HFF-Myc (cell line): ENCODE data around the gene ETS2.
A peak's percentile ranks its signal among the peaks of the same experiment; 100 is the strongest.

Experiments used
- DNase-seq: peaks from one replicate; pipeline ENCODE4 v3.0.0-alpha.2; 2011; ENCODE audit warnings: low read depth; ENCODE audit errors: extremely low read depth
- H3K4me3 ChIP-seq: replicated peaks from 2 replicates; pipeline ENCODE4 v1.5.1; 2011; ENCODE audit warnings: low read depth, mild to moderate bottlenecking, control low read depth, low read length
- TF ChIP-seq, protein P1 (sequence below): IDR thresholded peaks from 2 replicates; pipeline ENCODE4 v1.5.1; 2012; ENCODE audit warnings: mild to moderate bottlenecking, low read depth, low read length, control low read depth; ENCODE audit errors: missing control alignments

ETS2 gene

DNA sequence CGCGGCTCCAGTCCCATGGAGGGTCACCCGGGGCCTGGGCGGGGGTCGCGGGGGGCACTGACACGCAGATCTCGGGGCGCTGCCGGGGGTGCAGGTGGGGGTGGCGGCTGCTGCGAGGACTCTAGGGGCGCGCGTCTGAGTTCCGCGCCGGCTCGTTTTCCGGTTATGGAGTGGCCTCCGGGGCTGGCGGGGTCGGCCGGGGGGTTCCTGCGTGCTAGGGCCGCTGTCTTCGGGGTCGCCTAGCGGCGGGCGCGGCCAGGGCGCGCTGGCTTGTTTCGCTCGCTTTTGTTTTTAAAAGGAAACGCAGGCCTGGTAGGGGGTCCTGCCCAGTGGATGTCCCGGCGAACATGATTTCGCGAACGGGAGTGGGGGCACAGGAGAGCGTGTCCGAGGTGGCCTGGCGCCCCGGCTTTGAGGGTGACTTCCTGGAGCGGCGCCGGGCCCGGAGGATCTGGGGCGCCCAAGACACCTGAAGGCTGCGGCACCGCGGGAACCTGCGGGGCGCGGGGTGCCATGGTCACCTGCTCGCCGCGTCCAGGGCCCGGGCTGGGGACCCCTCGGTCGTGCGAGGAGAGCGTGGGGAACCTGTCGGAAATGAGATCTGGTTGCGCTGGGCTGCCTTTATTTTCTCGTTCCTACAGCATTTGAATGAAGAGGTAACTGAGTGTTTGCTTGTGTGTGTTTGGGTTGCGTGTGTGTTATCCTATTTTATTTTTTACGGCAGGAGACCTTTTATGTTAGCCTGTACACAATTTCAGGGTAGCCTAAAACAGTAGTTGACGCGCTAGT lies 618 bp downstream of the ETS2 start:
- no peak for DNase-seq
- peak overlapping the region; percentile 88 for H3K4me3 ChIP-seq
- TF ChIP-seq, protein P1, sequence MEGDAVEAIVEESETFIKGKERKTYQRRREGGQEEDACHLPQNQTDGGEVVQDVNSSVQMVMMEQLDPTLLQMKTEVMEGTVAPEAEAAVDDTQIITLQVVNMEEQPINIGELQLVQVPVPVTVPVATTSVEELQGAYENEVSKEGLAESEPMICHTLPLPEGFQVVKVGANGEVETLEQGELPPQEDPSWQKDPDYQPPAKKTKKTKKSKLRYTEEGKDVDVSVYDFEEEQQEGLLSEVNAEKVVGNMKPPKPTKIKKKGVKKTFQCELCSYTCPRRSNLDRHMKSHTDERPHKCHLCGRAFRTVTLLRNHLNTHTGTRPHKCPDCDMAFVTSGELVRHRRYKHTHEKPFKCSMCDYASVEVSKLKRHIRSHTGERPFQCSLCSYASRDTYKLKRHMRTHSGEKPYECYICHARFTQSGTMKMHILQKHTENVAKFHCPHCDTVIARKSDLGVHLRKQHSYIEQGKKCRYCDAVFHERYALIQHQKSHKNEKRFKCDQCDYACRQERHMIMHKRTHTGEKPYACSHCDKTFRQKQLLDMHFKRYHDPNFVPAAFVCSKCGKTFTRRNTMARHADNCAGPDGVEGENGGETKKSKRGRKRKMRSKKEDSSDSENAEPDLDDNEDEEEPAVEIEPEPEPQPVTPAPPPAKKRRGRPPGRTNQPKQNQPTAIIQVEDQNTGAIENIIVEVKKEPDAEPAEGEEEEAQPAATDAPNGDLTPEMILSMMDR = no peak

DNA sequence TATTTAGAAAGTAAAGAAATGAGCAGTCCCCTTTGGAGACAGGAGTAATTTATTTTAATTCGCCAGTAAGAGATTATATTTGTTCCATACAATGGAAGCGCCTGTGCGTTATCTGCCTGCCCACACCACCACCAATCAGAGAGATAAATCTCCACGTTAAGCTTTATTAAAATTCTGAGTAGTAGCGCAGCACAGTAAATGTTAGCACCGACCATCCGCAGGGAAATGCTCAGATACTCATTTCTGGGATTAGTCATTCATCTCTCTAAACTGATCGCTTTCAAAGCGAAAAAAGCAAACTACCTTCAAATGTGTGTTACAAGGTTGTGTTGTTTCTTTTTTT lies 1.2 kb downstream of the ETS2 start:
- DNase-seq = no peak
- TF ChIP-seq, protein P1 = no peak
- peak overlapping the region; percentile 88 for H3K4me3 ChIP-seq

DNA sequence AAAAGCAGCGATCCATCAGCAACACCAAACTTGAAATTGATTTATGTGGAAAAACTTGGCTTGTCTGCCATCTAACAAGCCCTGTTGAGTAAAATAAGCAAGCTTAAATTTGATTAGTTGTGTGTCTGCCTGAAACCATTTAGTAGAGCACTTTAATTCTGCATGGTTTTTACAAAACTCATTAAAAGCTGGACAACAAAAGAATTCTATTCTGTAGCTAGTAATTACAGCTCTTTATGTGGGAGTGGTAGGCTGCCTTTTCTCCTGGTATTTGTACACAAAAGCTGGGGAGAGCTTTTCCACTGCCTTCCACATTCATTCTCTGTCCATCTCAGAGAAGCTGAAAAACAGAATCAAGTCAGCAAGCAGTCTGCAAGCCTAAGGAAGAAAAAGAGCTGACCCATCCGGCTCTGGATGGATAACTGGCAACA lies 1.7 kb downstream of the ETS2 start:
- DNase-seq = no peak
- H3K4me3 ChIP-seq = peak overlapping the region; percentile 88
- TF ChIP-seq, protein P1 = no peak

DNA sequence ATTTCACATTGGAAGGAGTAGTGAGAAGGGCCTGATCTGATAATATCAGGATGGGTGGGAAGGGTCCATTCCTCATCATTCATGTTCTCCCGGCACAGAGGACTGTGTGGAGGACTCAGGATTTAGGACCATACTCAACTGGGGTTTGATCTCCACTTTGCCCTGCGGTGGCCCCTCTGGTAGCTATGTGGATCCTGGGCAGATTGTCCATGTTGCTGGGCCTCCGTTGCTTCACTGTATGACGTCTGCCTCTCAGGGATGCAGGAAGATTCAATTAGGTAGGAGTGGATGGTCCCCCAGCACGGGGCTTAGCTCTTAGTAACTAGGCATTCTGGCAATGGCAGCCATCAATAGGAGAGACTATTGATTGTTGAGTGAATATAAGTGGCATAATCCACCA lies 2.3 kb downstream of the ETS2 start:
- H3K4me3 ChIP-seq = peak overlapping the region; percentile 88
- DNase-seq = no peak
- TF ChIP-seq, protein P1 = no peak

DNA sequence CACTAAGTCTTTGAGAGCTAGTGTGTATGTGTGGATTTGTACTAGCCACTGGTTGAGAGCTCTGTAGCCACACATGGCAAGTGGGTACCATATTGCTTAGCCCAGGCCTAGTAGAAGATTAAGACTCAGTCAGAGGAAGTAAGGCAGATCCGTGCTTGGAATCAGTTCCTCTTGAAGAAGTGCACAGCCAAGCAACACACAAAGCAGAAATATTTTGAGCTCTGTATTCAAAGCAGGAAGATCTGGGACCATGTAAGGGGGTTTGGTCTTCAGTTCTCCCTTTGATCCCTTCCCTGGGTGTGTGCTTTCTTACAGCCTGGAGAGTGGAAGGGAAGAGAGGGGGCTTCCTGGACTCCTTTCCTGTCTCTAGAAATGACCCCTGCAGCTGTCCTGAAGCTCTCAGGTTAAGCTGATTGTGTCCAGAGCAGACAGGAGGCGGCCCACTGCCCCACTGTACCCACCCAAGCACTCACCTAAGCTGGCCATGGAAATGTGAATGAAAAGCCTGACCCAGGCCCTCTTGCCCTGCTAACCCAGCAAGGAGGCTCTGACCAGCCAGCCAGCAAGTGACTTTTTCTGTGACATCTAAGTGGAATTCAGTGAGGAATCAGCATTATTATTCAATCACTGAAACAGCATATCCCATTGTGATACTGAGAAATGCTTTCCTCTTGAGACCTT lies 3.6 kb downstream of the ETS2 start:
- TF ChIP-seq, protein P1 = no peak
- no peak overlapping the region for H3K4me3 ChIP-seq
- DNase-seq = no peak

DNA sequence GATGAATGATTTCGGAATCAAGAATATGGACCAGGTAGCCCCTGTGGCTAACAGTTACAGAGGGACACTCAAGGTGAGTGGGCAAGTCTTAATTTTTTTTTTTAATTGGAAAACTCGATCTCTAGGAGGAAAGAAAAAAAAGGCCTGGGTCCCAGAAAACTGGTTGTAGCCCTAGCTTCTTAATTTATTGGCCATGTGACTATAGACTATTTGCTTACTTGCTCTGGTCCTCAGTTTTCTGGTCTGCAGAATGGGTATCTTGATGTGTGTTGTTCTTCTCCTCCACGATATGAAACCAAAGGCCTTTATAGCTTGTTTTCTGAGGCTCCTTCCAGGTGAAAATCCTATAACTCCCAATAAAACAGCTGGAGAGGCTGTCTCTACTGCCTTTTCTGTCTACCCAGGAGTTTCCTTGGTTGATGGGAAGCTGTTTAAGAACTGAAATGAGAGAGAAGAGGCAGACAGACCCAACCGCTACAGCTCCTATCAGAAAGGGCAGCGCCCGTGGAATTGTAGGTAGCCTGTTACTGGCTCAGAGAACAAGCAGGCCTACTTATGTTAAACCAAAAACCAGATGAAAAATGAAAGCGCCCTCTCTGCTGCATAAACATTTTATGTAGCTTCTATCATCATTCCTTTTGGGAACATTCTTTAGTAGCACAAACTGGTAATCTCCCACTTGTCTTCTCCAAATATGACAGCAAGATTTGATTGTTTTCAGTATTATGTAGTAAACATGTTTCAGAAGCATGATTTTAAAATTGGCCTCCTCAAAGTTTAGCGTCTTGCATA lies 4.5 kb downstream of the ETS2 start:
- H3K4me3 ChIP-seq = no peak overlapping the region
- DNase-seq = no peak
- TF ChIP-seq, protein P1 = no peak
